GDM1 (cell line): Measurements from ENCODE around the gene HDGFL2.
A peak's percentile ranks its signal among the peaks of the same experiment; 100 is the strongest.
"Not testable (repeated sequence)": the region's sequence is repeated elsewhere in the genome, so short reads cannot be mapped to it uniquely, and the experiment has no call there.

ENCODE experiments used
- DNase-seq: peaks from one replicate; lab custom pipeline; 2025; lab: John Stamatoyannopoulos, UW

Gene HDGFL2

DNA sequence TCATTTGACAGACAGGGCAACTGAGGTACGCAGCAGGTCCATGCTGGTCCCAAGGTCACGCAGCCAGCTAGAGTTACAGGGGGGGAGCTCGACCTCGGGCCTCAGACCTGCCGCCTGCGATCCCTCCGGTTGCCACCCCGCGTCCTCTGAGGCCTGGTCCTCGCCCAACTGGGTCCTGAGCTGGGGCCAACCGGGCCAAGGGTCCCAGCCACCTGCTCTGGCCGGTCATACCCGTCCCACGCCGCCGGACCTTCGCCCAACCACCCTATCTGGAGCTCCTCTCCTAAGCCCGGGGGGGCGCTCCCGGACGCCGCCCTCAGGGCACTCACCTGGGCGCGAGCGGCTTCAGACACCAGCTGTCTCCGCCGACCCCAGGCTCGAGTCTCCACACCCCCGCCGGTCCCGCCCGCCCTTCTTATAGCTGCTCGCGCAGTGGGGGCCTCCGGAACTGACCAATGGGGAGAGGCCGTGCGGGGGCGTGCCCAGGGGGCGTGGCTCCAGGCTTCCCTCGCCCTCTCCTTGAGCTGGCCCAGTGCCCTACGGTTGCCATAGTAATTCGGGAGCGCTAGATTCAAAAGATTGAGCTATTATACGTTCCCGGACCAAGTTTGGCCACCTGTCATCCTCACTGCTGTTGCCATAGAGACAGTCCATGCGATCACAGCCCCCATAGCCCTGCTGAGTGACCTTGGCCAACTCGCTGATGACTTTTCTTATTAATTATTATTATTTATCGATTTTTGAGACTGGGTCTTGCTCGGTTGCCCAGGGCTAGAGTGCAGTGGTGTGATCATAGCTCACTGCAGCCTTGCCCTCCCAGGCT is 63.0 kb downstream of the HDGFL2 start, which contains the start of gene PLIN5:
Gene PLIN5 (minus strand): TSS at position 389 of the 823 bp plus-strand sequence. CDS start 1,150 bp downstream, outside the sequence.
- no peak for DNase-seq

- DNase-seq = no peak
Measured at GRCh38 chr19:4536798-4537197, 64.7 kb downstream of the HDGFL2 start.

- DNase-seq = no peak
Measured at GRCh38 chr19:4537953-4538600, 66.0 kb downstream of the HDGFL2 start.

- no peak for DNase-seq
Measured at GRCh38 chr19:4538601-4538954, 66.5 kb downstream of the HDGFL2 start.

DNA sequence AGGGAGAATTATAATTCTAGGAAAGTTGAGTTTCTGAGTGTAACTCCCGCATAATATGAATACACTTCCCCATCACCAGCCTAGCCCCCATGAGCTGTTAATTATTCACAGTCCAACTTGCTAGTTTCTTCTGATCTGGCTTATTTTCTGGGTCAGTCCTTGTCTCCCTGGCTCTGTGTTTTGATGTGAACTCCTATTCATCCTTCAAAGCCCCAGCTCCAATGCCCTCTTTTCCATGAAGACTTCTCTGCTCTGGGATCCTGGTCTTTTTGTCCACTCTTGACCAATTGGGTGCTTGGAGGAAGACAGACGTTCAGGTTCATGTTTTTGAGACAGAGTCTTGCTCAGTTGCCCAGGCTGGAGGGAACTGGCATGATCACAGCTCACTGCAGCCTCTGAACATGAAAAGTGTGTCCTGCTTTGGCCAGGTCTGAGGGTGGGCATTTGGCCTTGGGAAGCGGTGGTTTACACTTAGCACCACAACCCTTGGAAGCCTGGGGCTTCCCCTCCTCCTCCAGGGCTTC is 67.1 kb downstream of the HDGFL2 start:
- DNase-seq = no peak

- peak; percentile 20 for DNase-seq
Measured at GRCh38 chr19:4539693-4540581, 67.8 kb downstream of the HDGFL2 start, which contains the start of gene LRG1. Gene LRG1 (minus strand): TSS chr19:4540036. CDS start chr19:4540013, 23 bp downstream.

DNA sequence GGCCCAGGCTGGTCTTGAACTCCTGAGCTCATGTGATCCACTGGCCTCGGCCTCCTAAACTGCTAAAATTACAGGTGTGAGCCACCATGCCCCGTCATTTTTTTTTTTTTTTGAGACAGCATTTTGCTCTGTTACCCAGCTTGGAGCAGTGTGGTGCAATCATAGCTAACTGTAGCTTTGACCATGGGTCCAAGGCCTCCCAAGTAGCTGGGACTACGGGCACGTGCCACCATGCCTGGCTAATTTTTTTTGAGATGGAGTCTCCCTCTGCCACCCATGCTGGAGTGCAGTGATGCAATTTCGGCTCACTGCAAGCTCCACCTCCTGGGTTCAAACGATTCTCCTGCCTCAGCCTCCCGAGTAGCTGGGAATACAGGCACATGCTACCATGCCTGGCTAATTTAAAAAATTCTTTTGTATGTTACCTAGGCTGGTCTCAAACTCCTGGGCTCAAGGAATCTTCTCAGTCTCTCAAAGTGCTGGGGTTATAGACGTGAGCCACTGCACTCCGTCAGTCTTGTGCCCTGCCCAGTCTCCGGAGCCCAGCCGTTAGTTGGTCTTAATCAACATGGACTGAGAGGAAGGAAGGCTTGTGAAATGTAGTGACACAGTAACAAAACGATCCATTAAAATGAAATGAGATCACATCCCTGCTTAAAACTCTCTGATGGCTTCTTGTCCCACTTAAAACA is 69.2 kb downstream of the HDGFL2 start:
- DNase-seq = no peak

GRCh38 chr19:4541806-4542145 is 69.7 kb downstream of the HDGFL2 start:
- DNase-seq = not testable (repeated sequence)

DNA sequence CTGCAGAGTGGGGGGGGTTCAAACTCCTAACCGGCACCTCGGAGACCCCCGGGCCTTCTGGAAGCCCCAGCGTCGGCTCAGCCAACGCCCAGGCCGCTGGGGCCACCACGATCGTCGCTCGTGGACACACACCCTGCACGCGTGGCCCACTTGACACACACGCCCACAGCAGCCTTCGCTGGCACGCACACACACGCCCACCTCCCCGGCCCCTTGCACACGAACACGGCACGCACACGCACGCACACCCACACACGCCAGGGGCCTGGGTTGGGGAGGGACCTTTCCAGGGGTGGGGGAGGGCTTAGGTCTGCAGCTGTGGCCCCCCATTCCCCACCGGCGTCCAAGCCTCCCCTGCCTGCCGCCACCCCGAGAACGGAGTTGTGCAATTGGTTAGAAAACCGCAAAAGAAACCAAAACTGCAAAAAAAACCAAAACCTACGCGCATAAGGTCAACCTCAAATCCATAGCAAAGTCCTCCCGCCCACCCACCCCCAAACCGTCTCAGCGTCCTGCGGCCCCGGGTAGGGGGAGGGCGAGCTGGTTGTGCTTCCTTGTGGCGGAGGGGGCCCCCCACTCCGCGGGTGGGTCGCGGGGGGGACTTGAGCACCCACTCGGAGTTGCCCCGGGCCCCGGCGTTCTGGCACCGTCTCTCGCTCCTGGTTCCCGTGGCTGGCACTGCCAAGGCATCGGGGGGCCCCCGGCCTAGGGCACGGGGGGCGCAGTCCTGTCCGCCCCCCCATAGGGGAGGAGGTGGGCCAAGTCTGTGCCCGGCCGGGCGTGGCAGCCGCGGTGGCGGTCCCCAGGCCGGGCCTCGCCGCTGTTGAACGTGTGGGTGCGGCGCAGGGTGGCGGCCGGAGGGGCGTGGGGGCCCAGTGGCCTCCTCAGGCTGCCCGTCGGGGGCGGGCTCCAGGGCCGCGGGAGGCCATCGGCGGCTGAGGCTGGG is 71.1 kb downstream of the HDGFL2 start:
- DNase-seq = no peak

DNA sequence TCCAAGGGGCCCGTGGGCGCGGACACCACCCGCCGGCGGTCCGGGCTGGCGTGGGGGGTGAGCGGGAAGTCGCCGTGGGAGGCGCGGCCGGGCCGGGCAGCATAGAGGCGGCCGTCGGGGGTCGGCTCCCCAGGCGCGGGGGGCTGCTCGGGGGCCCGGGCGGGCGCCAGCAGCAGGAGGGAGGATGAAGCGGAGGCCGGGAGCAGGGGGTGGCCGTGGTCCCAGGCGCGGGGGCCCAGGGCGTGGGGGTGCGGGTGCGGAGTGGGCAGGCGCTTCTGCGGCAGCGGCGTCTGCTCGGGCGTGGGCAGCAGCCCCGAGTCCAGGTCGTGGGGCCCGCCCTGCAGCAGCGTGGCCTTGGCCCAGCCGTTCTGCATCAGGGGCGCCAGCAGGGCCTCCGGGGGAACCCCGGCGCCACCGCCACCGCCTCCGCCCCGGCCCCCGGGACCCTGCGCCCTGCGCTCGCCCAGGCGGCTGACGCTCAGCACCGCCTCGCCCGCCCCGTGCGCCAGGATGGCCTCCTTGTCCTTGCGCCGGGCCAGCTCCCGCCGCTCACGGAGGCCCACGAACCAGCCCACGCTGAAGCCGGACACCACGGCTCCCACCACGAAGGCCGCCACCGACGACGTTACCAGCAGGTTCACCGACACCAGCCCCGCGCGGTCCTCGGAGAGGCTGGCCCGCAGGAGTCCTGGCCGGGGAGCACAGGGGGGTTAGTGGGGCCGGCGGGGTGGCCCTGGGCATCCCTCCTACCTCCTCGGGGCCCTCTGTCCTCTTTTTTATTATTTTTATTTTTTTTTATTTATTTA is 71.9 kb downstream of the HDGFL2 start:
- DNase-seq = no peak

DNA sequence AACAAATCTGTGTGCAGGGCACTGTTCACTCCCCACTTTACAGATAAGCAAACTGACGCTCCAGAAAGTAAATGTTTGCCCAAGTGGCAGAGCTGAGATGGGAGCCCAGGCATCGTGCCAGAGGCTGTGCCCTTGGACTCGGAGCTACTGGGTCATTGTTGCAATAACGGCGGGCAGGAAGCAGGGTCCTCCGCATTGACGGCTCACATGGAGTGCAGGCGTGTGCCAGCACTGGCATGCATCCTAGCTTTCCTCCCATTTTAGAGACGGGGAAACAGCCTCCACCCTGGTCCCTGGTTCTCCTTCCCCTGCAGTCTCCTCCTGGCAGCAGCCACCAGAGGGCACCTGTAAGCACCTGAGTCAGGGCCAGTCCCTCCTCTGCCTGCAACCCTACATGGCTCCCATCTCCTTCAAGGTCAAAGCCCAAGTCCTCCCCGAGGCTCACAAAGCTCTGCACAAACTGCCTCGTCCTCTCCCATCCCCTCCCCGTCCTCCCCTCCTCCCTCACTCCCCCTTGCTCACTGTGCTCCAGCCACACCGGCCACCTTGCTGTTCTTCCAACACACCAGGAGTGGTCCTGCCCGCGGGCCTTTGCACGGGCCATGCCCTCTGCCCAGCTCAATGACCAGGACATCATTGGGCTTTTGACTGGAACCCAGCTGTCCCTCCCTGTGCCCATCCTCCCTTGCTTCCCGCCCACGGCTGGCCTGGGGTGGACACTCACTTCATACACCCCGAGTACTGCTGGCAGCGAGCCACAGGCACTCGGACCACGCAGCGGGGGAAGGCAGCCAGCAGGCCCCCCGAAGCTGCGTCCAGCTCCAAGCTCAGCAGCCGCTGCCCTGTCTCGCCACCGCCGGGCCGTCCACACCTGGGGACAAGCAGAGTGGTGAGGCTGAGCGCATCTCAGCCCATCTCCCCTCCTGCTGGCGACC is 75.5 kb downstream of the HDGFL2 start:
- DNase-seq = no peak

DNA sequence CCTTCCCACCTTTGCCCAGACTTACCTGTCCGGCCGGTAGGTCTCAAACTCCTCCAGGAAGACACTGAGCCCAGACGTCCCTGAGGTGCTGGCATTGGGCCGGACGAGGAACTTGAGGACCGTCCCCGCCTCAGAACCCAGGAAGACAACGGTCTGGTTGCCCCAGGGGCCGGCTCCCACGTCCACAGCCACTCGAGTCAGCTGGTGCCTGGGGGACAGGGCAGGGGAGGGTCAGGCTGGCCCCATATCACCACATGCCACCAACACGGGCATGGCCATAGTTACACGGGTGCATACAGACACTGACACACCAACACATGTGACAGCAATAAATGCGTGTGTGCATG is 76.1 kb downstream of the HDGFL2 start:
- no peak for DNase-seq

DNA sequence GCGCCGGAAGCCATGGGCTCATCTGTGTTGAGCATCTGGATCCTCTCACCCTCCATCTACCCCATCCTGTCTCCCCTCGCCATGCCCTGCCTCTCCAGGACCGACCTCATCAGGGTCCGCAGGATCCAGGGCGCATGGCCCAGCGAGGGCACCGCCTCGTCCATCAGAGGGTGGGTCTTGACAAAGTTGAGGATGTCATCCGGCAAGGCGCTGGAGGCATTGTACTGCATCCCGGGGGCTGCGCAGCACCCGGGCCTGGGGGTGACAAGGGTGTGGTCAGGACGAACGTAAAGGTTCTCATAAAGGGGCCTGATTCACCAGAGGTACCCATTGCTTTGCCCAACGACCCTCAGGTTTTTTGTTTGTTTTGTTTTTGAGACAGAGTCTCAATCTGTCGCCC is 77.9 kb downstream of the HDGFL2 start:
- no peak for DNase-seq

DNA sequence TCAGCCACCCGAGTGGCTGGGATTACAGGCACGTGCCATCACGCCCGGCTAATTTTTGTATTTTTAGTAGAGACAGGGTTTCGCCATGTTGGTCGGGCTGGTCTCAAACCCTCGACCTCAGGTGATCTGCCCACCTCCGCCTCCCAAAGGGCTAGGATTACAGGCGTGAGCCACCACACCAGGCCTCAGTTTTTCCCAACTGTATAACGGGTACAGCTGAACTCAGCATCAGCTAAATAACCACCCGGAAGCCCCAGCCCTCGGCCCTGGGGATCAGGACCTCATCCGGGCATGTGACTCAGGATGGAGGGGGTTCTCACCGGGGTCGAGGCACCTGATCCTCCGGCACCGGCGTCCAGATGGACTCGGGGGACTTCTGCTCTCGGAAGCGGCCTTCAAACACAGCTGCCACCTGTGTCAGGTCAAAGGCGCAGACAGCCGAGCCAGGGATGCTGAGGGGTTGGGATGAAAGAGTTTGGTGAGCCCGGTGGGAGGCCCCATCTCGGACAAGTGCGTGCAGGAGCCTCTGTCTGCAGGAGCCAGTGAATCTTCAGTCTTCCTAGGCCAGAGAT is 78.5 kb downstream of the HDGFL2 start:
- no peak for DNase-seq
